Stimulated activated CD4-positive, alpha-beta T cell treated with anti-CD3 and anti-CD28 coated beads, Interleukin-1b, Interleukin-23, amount 100 ng/mL, for 4 hours (primary cell): ENCODE results near the gene CALHM5.

Source experiments
- DNase-seq, 2 donors: peaks; one replicate each; pipeline ENCODE4 v3.0.0-alpha.2; 2020; ENCODE audit warnings: low read depth in 2 of 2

The CALHM5 gene

DNA sequence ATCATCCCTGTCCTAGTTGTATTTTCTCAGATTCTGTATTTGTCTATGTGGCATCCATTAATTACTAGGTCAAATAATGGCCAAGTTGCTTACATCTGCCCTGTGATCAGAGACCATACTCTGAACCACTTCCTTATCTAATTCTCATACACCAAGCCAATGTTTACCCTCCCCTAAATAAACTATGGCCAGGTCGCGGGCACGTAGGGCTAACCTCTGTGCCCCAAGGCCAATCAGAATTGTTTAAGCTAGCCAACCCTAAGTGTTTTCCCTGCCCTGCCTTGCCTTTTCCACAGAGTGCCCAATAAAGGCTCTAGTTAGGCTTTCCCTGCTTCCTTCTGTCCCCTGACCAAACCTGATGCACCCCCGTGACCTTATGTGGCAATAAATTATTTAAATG lies 39.4 kb downstream of the CALHM5 start:
- no peak for DNase-seq

DNA sequence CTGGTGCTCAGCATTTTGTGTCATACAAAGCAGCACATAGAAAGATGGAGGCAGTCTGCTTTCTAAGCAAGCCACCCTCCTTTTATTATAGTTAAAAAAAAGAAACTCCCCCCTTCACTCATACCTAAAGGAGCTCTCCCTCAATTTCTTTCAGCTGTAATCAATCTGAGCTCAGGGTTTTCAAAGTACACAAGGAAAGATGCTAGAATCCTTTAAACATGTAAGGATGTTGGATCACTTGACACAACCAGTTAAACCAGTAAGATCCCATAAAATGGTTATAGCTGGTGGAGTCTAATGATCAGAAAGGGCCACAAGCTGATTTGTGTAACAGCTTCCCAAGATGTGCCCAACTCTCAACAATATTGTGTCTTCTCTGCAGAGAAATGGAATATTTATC lies 42.0 kb downstream of the CALHM5 start, which contains the start of gene CALHM4:
Gene CALHM4, plus strand, starts transcription at position 301 of the 400 bp plus-strand sequence. Its CDS starts 43 bp downstream, at position 344.
- DNase-seq = no peak

DNA sequence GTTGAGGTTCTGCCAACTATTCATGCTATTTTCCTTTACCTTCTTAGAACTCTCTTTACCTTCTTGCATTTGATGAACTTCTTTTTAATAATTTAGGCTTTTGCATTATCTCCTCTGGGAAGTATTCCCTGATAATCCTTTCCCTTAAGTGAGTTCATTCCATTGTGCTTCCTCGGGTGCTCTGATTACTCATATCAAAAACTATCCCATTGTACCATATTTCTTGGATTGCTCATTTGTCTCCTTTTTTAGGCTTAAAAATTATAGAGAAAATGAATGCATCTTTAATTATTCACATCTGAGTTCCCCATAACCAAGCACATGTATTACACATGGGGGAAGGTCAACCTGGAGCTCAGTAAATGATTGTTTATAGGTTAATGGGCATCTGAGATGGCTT lies 44.6 kb downstream of the CALHM5 start:
- DNase-seq = no peak

DNA sequence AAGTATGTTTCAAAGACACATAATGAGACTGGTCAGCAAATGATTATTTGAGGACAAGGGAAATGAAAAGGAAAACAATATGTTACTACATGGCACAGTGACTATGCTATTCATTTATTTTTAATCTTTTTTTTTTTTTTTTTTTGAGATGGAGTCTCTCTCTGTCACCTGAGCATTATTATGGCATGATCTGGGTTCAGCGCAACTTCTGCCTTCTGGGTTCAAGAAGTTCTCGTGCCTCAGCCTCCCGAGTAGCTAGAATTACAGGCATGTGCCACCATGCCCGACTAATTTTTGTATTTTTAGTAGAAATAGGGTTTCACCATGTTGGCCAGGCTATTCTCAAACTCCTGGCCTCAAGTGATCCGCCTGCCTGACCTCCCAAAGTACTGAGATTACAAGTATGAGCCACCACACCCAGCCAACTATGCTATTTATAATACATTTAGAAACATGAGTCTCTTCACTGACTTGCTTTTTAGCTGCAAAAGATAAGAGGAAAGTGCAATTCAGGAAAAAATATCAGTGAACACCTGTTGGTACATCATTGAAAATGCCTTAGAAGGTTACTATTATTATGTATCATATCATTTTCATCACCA lies 45.5 kb downstream of the CALHM5 start:
- no peak for DNase-seq

DNA sequence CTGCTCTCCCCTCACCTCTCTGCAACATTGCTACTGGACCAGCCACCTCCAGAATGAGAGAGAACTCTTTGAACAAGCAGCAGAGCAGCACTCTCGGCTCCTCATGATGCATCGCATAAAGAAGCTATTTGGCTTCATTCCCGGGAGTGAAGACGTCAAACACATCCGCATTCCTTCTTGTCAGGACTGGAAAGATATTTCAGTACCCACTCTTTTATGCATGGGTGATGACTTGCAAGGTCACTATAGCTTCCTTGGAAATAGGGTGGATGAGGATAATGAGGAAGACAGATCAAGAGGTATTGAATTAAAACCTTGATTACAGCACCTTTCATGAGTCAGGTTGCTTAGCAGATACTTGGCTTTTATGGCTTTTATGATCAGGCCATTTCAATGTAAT lies 46.5 kb downstream of the CALHM5 start:
- no peak for DNase-seq

DNA sequence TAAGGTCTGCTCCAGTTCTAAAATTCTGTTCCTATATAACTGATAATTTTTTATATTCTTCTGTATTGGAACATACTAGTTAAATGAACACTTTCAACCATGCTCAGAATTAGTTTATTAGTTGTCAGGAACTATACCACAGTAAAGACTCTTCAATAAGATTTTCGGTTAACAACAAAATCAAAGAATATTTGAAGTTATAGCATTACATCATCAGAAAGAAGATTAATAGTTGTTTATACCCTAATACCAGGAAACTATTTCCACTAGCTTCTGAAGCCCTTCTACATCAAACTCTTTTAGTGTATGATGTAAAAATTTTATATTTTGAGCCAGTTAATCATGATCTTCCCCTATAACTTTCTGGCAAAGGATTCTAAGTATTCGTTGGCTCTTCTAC lies 48.7 kb downstream of the CALHM5 start:
- DNase-seq = no peak

DNA sequence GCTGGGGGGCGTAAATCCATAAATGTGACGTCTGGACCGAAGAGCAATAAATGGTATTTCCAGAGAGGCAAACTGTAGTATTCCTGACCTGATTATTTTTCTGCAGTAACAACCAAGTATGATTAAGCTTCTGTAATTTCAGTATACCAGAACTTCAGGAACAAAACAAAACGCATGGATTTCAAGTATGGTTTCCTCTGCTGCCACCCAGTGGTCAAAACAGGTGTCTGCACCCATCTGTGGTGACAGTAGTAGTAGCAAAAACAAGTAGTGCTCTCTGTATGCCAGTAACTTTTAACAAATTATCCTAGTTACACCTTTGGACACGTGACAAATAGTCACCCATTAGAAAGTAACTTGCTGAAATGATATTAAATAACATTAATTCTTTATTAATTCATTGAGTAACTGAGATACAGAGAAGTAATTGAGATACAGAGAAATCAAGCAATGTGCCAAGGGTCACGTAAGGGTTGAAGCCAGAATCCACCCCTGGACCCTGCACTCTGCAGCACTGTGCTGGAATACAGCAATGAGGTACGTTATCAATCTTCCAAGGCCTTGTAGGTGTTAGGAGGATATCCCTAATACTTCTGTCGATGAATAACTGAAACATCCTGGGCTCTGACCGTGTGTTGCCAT lies 50.1 kb downstream of the CALHM5 start:
- peak; percentile 45 to 56 for DNase-seq

DNA sequence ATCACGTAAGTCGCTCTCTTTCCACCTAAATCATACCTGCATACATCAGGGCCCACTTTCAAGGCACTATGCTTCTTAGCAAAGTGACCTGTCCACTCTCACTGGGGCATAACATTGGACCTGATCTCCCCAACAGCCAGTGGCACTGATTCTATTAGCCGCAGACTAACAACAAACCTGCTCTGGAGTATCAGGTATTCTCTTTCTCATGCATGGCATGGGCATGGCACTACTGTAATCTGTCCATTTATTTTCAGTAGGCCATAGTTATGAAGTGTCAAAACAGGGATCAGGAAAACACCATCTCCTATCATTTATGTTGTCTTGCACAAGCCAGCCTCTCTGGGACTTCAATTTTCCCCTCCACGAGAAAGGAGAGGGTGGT lies 50.6 kb downstream of the CALHM5 start:
- no peak for DNase-seq

DNA sequence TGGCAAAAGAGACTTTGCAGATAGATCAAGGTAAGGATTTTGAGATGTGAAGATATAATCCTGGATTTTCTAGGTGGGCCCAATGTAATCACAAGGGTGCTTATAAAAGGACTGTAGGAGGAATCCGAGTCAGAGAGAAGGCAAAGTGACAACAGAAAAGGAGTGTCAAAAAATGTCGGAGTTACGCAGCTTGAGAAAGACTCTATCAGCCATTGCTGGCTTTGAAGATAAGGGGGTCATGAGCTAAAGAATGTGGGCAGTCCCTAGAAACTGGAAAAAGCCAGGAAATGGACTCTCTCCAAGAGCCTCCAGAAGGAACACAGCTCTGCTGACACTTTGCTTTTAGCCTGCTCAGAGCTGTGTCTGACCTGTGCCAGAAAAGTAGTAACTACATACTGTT lies 51.2 kb downstream of the CALHM5 start:
- no peak for DNase-seq

DNA sequence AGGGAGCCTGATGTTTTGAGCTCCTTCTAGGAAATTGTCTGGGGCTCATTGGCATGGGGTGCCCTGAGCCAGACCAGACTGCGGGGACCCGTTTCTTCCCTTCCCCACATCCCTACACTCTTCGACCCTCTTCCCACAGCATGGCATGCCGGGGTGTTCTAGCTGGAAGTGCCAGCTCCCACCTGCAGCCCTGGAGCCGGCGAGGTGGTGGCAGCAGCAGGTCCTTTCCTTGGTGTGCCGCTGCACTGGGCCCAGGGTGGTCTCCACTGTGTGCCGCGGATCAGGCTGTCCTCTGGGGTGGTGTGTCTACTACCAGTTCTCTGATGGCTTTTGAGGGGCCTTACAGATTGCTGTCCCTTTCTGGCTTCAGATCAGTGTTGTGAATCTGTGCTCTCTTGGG lies 52.4 kb downstream of the CALHM5 start:
- no peak for DNase-seq

DNA sequence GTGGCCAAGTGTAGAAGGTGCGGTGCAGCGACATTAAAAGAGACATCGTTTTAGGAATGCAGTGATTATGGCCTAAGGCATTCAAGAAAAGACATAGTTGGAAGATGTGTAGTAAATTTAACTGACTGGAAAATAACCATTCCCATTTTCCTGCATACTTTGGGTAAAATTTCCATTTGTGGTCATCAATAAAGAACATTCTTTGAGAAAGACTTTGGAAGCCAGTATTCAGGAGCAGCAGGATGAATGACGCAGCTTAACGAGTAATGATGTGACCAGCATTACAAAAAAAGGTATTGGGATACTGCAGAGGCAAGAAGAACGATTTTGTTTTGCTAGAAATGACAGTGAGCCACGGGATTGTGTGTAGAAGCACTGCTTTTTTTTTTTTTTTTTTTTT lies 52.9 kb downstream of the CALHM5 start:
- no peak for DNase-seq

DNA sequence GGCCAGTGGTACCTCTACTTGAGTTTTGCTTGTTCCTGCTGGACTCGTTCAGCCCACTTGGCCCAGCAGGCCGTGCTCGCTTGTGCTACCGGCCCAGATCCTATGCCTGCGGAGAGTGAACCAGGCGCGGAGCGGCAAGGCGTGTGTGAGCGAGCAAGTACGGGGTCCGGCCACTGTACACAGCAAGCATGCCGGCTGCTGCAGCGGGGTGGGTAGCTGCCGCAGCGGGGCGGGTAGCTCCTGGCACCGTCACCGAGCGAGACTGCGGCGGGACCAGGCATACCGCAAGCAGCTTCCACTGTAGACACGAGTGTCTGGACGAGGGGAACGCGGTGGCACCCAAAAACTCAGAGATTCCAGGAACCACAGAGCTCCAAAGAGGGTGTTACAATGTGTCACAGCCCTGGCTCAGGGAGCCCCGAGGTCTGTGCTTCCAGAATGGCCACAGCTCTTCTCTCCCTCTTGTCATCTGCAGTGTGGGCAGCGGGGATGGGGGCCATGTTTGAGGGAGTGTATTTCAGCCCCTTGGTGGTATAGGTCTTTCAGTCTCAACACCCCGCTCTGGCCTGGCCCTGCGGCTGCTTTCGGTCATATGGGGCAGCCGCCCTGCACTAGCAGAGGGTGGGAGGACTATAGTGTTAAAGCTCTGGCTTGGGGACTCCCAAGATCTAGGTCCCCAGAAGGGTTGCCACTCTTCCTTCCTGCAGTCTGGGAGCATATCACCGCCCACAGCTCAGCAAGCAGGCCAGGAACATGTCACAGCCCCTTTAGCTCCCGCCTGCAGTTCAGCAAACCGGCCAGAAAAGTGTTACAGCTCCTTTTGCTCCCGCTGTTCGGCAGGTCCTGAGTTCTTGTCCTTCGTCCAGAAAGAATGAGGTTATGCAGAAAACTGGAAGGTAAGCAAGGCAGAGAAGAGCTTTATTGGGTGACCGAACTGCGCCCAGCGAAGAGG lies 53.8 kb downstream of the CALHM5 start:
- peak in 1 of 2 donors; percentile 1 for DNase-seq

DNA sequence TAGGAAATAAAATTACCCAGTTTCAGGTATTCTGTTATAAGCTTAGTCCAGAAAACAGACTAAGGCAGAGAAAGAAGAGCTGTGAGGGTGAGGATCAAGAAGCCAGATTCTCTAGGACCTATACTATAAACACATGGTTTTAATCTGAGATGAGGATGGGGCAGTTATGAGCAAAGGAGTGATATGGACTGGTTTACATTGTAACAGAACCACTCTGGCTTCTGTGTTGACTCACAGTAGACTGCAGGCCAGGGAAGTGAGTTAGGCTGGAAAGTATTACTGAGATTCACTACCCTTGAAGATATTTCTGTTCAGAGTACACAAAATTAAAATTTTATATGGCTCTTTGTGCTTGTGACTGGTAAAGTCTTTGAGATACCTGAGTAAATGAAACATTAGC lies 56.7 kb downstream of the CALHM5 start:
- no peak for DNase-seq

DNA sequence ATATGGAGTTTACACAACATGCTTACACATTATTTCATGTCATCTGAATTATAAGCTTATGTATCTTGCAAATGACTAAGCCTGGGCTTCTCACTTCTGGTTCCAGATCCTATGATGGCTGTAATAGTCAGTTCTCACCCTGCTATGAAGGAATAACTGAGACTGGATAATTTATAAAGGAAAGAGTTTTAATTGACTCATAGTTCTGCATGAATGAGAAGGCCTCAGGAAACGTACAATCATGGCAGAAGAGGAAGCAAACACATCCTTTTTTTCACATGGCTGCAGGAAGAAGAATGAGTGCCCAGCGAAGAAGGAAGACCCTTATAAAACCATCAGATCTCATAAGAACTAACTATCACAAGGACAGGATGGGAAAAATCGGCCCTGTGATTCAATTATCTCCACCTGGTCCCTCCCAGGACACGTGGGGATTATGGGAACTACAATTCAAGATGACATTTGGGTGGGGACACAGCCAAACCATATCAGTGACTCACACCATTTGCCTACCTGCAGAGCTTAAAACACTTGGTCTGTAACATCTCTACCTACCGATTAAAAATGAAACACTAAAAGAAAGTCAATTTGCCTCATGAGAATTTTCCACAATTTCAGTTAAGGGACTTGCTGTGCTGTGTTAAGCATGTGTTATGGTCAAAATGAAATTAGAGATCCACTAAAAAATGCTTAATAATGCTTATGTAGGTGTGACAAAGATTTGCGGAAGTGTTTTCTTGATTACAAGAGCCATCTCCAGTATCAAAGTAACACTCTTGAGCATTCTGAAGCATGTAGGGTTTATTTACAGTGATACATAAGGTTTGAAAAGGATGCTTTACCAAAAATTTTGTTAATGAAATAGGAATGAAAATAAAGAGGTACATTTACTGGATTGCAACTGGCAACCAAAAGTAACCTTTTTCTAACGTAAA lies 57.6 kb downstream of the CALHM5 start:
- no peak for DNase-seq

DNA sequence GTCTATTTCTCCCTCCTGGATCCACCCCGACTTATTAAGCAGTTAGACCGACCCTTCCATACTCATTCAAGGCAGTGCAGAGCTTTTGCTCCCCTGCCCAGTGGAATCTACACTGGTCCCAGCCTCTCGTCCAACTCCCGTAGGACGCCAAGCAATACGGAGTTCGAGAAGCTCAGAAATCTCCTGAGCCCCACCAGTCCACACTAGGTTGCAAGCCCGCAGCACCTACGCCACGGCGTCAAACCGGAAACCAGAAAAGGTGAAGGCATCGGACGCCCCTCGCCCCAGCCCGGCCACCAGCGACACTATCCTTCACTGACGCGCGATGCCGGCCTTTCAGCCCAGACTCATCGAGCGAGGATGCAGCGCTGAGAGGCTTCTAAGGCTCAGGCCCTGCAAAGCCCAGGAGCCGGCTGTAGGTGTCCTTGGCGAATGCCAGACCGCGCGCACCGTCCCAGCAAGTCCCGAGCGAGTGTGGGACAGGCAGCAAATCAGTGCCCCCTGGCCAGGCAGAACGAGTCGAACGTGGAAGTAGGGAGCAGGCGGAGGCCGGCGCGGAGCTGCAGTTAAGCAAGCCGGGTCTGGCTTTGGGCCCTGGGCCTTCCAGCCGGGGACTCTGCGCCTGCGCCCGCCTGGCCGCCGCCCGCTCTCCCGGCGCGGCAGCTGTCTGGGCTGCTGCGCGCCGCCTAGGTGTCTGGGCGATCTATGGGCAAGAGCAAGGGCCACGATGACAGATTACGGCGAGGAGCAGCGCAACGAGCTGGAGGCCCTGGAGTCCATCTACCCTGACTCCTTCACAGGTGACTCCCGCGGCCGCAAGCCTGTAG lies 59.6 kb downstream of the CALHM5 start, which contains the start of gene RWDD1:
Gene RWDD1, plus strand, starts transcription at position 649 of the 827 bp plus-strand sequence. Its CDS starts 79 bp downstream, at position 728.
- peak; percentile 94 to 95 for DNase-seq

DNA sequence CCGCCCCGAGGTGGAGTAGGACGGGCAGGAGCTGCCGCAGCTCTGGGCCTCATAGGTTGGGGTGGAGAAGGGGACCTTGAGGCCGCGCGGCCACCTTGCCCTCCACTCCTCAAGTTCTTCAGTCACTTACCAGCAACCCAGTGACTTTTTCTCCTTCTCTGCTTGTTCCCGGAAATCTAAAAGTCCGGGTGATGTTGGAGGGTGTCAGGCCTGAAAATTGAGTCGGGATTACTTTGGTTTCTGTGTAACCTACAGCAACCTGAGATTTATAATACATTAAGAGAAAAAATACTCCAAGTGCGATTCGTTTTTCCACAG lies 60.2 kb downstream of the CALHM5 start:
- no peak for DNase-seq

DNA sequence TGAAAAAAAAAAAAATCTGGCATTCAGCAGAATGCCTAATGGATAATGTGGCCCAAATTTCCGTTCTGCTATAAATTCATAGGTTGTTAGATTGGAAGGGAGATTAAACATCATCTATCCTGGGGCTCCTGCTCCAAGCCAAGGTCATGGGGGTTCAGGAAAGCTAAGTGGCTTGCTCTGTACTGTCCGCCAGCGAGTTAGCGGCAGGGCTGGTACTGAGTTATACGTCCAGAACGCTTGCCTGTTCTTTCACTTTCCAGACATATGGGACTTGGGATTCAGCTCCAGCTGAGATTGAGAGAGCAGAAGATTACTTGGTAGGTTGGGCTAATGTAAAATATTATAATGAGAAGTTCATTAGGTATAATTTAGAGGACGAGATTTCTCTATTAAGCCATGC lies 60.7 kb downstream of the CALHM5 start:
- no peak for DNase-seq
